Loucy (cell line): ENCODE data around the gene LONP1.

ENCODE experiments used
- EZH2phosphoT487 ChIP-seq: fragments of 200-600 bp; IDR thresholded peaks from 2 replicates; pipeline ENCODE4 v1.6.1; 2018; ENCODE audit warnings: antibody characterized with exemption, mild to moderate bottlenecking, moderate library complexity, borderline replicate concordance
- TF ChIP-seq, protein P1 (sequence below): fragments of 200-600 bp; sonication (generic); conservative IDR thresholded peaks from 2 replicates; pipeline ENCODE4 v1.5.1; 2014; ENCODE audit warnings: mild to moderate bottlenecking, antibody characterized with exemption, low read length

- TF ChIP-seq, protein P1, sequence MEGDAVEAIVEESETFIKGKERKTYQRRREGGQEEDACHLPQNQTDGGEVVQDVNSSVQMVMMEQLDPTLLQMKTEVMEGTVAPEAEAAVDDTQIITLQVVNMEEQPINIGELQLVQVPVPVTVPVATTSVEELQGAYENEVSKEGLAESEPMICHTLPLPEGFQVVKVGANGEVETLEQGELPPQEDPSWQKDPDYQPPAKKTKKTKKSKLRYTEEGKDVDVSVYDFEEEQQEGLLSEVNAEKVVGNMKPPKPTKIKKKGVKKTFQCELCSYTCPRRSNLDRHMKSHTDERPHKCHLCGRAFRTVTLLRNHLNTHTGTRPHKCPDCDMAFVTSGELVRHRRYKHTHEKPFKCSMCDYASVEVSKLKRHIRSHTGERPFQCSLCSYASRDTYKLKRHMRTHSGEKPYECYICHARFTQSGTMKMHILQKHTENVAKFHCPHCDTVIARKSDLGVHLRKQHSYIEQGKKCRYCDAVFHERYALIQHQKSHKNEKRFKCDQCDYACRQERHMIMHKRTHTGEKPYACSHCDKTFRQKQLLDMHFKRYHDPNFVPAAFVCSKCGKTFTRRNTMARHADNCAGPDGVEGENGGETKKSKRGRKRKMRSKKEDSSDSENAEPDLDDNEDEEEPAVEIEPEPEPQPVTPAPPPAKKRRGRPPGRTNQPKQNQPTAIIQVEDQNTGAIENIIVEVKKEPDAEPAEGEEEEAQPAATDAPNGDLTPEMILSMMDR: no peak
- TF ChIP-seq EZH2phosphoT487: no peak
Measured at GRCh38 chr19:5703819-5704818, 15.8 kb downstream of the LONP1 start.
